SK-N-SH treated with all-trans-retinoic acid at 6 μM for 48 hours (cell line): Measurements from ENCODE around the gene TPO.
"Not testable (repeated sequence)": the region's sequence is repeated elsewhere in the genome, so short reads cannot be mapped to it uniquely, and the experiment has no call there.

Source experiments
- ATAC-seq: fragments of 200-7000 bp; cut with Tn5 transposase; 3 replicates; pipeline ENCODE4 v1.9.1; 2020; ENCODE audit warnings: mild to moderate bottlenecking, moderate library complexity
- ARNTL ChIP-seq: fragments of 450-650 bp; formaldehyde crosslinking; IDR thresholded peaks from 2 replicates; pipeline ENCODE4 v1.5.0; 2020; ENCODE audit warnings: low read depth, mild to moderate bottlenecking, moderate library complexity, borderline replicate concordance
- BACH2 ChIP-seq: fragments of 250-450 bp; sonication (Bioruptor Pico); IDR thresholded peaks from 2 replicates; pipeline ENCODE4 v1.9.0; 2021; ENCODE audit warnings: mild to moderate bottlenecking, borderline replicate concordance
- CREB5 ChIP-seq: fragments of 250-450 bp; sonication (Bioruptor Pico); IDR thresholded peaks from 2 replicates; pipeline ENCODE4 v1.5.1; 2020; ENCODE audit warnings: low read depth, mild to moderate bottlenecking, moderate library complexity
- CSDC2 ChIP-seq: fragments of 250-450 bp; sonication (Bioruptor Pico); IDR thresholded peaks from 2 replicates; pipeline ENCODE4 v1.5.0; 2020; ENCODE audit warnings: mild to moderate bottlenecking, moderate library complexity
- CSRNP3 ChIP-seq: fragments of 250-450 bp; sonication (Bioruptor Pico); IDR thresholded peaks from 2 replicates; pipeline ENCODE4 v1.5.1; 2021; ENCODE audit warnings: mild to moderate bottlenecking, moderate library complexity
- ESRRG ChIP-seq: fragments of 250-450 bp; sonication (Bioruptor Pico); IDR thresholded peaks from 2 replicates; pipeline ENCODE4 v1.6.1; 2021; ENCODE audit warnings: mild to moderate bottlenecking
- GLIS3 ChIP-seq: fragments of 250-450 bp; sonication (Bioruptor Pico); IDR thresholded peaks from 2 replicates; pipeline ENCODE4 v1.5.0; 2020; ENCODE audit warnings: mild to moderate bottlenecking, moderate library complexity
- ISL1 ChIP-seq: fragments of 250-450 bp; sonication (Bioruptor Pico); IDR thresholded peaks from 2 replicates; pipeline ENCODE4 v2.1.2; 2022; ENCODE audit warnings: mild to moderate bottlenecking, moderate library complexity
- OSR1 ChIP-seq: fragments of 250-450 bp; sonication (Bioruptor Pico); IDR thresholded peaks from 2 replicates; pipeline ENCODE4 v1.8.0; 2022; ENCODE audit warnings: moderate library complexity, mild to moderate bottlenecking, inconsistent platforms
- POU6F1 ChIP-seq: fragments of 250-450 bp; sonication (Bioruptor Pico); IDR thresholded peaks from 2 replicates; pipeline ENCODE4 v1.8.0; 2021; ENCODE audit warnings: low read depth, mild to moderate bottlenecking, moderate library complexity, borderline replicate concordance
- PPARA ChIP-seq: fragments of 250-450 bp; sonication (Bioruptor Pico); IDR thresholded peaks from 2 replicates; pipeline ENCODE4 v1.5.0; 2020; ENCODE audit warnings: mild to moderate bottlenecking, borderline replicate concordance
- SNAI2 ChIP-seq: fragments of 250-450 bp; sonication (Bioruptor Pico); IDR thresholded peaks from 2 replicates; pipeline ENCODE4 v1.5.0; 2020; ENCODE audit warnings: mild to moderate bottlenecking, moderate library complexity
- TOX ChIP-seq: fragments of 250-450 bp; sonication (Bioruptor Pico); IDR thresholded peaks from 2 replicates; pipeline ENCODE4 v1.8.0; 2021; ENCODE audit warnings: mild to moderate bottlenecking, moderate library complexity, borderline replicate concordance
- TSHZ2 ChIP-seq: fragments of 250-450 bp; sonication (Bioruptor Pico); IDR thresholded peaks from 2 replicates; pipeline ENCODE4 v1.5.0; 2020; ENCODE audit warnings: mild to moderate bottlenecking, moderate library complexity
- ZC3H10 ChIP-seq: fragments of 250-450 bp; sonication (Bioruptor Pico); IDR thresholded peaks from 2 replicates; pipeline ENCODE4 v1.5.1; 2021; ENCODE audit warnings: mild to moderate bottlenecking, moderate library complexity
- ZFP3 ChIP-seq: fragments of 250-450 bp; sonication (Bioruptor Pico); IDR thresholded peaks from 2 replicates; pipeline ENCODE4 v1.5.0; 2020; ENCODE audit warnings: mild to moderate bottlenecking, moderate library complexity
- ZFP30 ChIP-seq: fragments of 450-650 bp; formaldehyde crosslinking; IDR thresholded peaks from 2 replicates; pipeline ENCODE4 v1.5.0; 2022; ENCODE audit warnings: mild to moderate bottlenecking, moderate library complexity
- ZNF565 ChIP-seq: fragments of 450-650 bp; formaldehyde crosslinking; conservative IDR thresholded peaks from 2 replicates; pipeline ENCODE4 v1.5.0; 2020; ENCODE audit warnings: low read depth, mild to moderate bottlenecking, moderate library complexity
- ZNF70 ChIP-seq: fragments of 450-650 bp; formaldehyde crosslinking; IDR thresholded peaks from 2 replicates; pipeline ENCODE4 v1.5.0; 2020; ENCODE audit warnings: mild to moderate bottlenecking, moderate library complexity

TPO gene

GRCh38 chr2:1414121-1414520 is 858 bp downstream of the TPO start:
- no peak for TF ChIP-seq POU6F1 (CRISPR knock-in tag)
- TF ChIP-seq, all 23 proteins: peak for 0
- ATAC-seq = no peak

- not testable (repeated sequence) for ATAC-seq
These were observed 1.6 kb downstream of the TPO start for GRCh38 chr2:1414901-1415300.

GRCh38 chr2:1415501-1415900 is 2.2 kb downstream of the TPO start:
- ATAC-seq = no peak
- TF ChIP-seq CREB5 (CRISPR knock-in tag) = no peak

- no peak for ATAC-seq
- TF ChIP-seq CSRNP3 (no peak), CREB5 (CRISPR knock-in tag) (no peak), PPARA (CRISPR knock-in tag) (no peak), POU6F1 (CRISPR knock-in tag) (no peak), SNAI2 (CRISPR knock-in tag) (no peak), TOX (no peak), ZNF70 (no peak), ZFP3 (CRISPR knock-in tag) (no peak), ZFP30 (no peak), ZNF565 (CRISPR knock-in tag) (no peak), ZC3H10 (CRISPR knock-in tag) (no peak), GLIS3 (CRISPR knock-in tag) (no peak), TSHZ2 (CRISPR knock-in tag) (no peak), ARNTL (no peak), CSDC2 (CRISPR knock-in tag) (no peak), BACH2 (no peak), OSR1 (CRISPR knock-in tag) (no peak), ESRRG (CRISPR knock-in tag) (no peak), ISL1 (no peak)
These were observed 5.3 kb downstream of the TPO start for GRCh38 chr2:1418566-1418965.
